Measurements from ENCODE around the gene AMFR.

AMFR gene

GRCh38 chr16:56352351-56353053 is 72.8 kb downstream of the AMFR start:
- in situ Hi-C loops (cut with MboI; ENCODE audit: low sequenced_read_pairs, unreplicated experiment), result no loop called here
- TF ChIP-seq, protein P1, sequence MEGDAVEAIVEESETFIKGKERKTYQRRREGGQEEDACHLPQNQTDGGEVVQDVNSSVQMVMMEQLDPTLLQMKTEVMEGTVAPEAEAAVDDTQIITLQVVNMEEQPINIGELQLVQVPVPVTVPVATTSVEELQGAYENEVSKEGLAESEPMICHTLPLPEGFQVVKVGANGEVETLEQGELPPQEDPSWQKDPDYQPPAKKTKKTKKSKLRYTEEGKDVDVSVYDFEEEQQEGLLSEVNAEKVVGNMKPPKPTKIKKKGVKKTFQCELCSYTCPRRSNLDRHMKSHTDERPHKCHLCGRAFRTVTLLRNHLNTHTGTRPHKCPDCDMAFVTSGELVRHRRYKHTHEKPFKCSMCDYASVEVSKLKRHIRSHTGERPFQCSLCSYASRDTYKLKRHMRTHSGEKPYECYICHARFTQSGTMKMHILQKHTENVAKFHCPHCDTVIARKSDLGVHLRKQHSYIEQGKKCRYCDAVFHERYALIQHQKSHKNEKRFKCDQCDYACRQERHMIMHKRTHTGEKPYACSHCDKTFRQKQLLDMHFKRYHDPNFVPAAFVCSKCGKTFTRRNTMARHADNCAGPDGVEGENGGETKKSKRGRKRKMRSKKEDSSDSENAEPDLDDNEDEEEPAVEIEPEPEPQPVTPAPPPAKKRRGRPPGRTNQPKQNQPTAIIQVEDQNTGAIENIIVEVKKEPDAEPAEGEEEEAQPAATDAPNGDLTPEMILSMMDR (IDR thresholded peaks at IDR 0.05; ENCODE audit: borderline replicate concordance, control extremely low read depth, extremely low read depth, insufficient read depth, missing control alignments), result no peak
- DNase-seq (ENCODE audit: low spot score), result no peak

GRCh38 chr16:56351481-56351880 is 73.9 kb downstream of the AMFR start:
- in situ Hi-C loops (cut with MboI; ENCODE audit: low sequenced_read_pairs, unreplicated experiment), result no loop called here
- no peak for DNase-seq (ENCODE audit: low spot score)
- TF ChIP-seq, protein P1 (IDR thresholded peaks at IDR 0.05; ENCODE audit: borderline replicate concordance, control extremely low read depth, extremely low read depth, insufficient read depth, missing control alignments), result no peak

GRCh38 chr16:56350491-56351405 is 74.6 kb downstream of the AMFR start:
- in situ Hi-C loops (cut with MboI; ENCODE audit: low sequenced_read_pairs, unreplicated experiment), result no loop called here
- TF ChIP-seq, protein P1 (IDR thresholded peaks at IDR 0.05; ENCODE audit: borderline replicate concordance, control extremely low read depth, extremely low read depth, insufficient read depth, missing control alignments), result no peak
- no peak for DNase-seq (ENCODE audit: low spot score)

DNA sequence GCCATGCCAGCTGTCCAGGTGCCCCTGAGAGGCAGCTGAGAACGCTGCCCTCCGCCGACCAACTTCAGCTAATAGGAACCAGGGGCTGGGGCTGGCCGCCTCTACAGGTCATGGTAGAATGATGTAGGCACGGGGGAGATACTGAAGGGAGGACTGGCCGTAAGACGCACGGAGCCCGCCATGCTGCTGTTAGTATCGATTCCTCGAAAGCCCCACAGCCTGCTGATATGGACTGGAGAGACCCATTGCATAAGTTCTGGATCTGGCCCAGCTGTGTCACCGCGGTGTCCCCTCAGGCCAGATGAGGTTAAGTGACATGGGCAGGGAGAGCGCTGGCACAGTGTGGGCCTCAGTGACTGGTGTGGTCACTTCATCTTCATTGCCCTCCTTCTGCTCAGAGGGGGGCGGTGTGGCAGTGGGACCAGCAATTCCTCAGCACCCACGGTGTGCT is 75.6 kb downstream of the AMFR start:
- no peak for DNase-seq (ENCODE audit: low spot score)
- in situ Hi-C loops (cut with MboI; ENCODE audit: low sequenced_read_pairs, unreplicated experiment), result no loop called here

DNA sequence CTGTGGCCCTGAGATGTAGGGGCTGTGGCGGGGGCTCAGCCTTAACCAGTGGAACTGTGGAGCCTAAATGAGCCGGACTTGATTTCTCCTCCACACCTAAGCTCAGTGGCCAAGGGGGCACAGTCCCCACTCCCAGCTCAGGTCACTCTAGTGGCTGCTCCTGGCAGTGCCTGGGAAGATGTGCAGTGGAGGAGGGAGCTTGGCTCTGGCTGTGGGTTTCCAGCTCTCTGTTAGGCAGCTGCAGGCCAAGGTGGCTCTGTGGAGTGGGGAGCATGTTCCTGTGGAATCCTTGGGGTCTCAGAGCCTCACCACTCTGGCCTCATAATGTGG is 76.3 kb downstream of the AMFR start:
- no peak for DNase-seq (ENCODE audit: low spot score)
- TF ChIP-seq, protein P1 (IDR thresholded peaks at IDR 0.05; ENCODE audit: borderline replicate concordance, control extremely low read depth, extremely low read depth, insufficient read depth, missing control alignments), result no peak
- in situ Hi-C loops (cut with MboI; ENCODE audit: low sequenced_read_pairs, unreplicated experiment), result no loop called here

More for the DNA sequence above, 75.6 kb downstream of the AMFR start:
- TF ChIP-seq, protein P1 (IDR thresholded peaks at IDR 0.05; ENCODE audit: borderline replicate concordance, control extremely low read depth, extremely low read depth, insufficient read depth, missing control alignments), result no peak

GRCh38 chr16:56348168-56349085 is 76.9 kb downstream of the AMFR start:
- in situ Hi-C loops (cut with MboI; ENCODE audit: low sequenced_read_pairs, unreplicated experiment), result no loop called here
- TF ChIP-seq, protein P1 (IDR thresholded peaks at IDR 0.05; ENCODE audit: borderline replicate concordance, control extremely low read depth, extremely low read depth, insufficient read depth, missing control alignments), result no peak
- no peak for DNase-seq (ENCODE audit: low spot score)

Measured in GM13976 (cell line).